Kidney epithelial cell (primary cell): ENCODE data around the gene LGI2. TPM values are rescaled to one million over a fixed set of nuclear protein-coding genes. Genes with fewer than 3 reads are reported as not detected.

Experiments used
- DNase-seq: peaks from one replicate; pipeline ENCODE4 v3.0.0-alpha.2; 2010; ENCODE audit warnings: low read depth
- H3K27me3 ChIP-seq: 2 replicates; pipeline ENCODE4 v1.6.0; 2011; ENCODE audit warnings: low read length; ENCODE audit not compliant: control insufficient read depth, insufficient read depth
- H3K36me3 ChIP-seq: 2 replicates; pipeline ENCODE4 v1.5.1; 2011; ENCODE audit warnings: low read length; ENCODE audit not compliant: control insufficient read depth, insufficient read depth
- H3K4me3 ChIP-seq: 2 replicates; pipeline ENCODE4 v1.5.1; 2011; ENCODE audit warnings: low read depth, mild to moderate bottlenecking, control low read depth, low read length
- CTCF ChIP-seq: IDR thresholded peaks from 2 replicates; pipeline ENCODE4 v1.5.1; 2011; ENCODE audit warnings: mild to moderate bottlenecking, moderate library complexity, low read length, control low read depth, inconsistent platforms; ENCODE audit not compliant: insufficient read depth, poor library complexity, severe bottlenecking
- total RNA-seq: library from RNA; depleted of rRNA; stranded (reverse); fragments of >200 nt; gene quantifications from 2 replicates; pipeline ENCODE4 v1.2.3, GENCODE V29; 2015

The LGI2 gene
- total RNA-seq, 1 donor from 2014 or later = 0.25 TPM

GRCh38 chr4:25000639-25001038 lies 30.1 kb downstream of the LGI2 start:
- no peak for TF ChIP-seq CTCF
- H3K36me3 ChIP-seq = no peaks in the 10 kb centered on the region
- H3K4me3 ChIP-seq = no peak overlapping the region
- peaks cover 4% of the 10 kb centered on the region for H3K27me3 ChIP-seq
- no peak for DNase-seq

- no peak for DNase-seq
- no peak overlapping the region for H3K4me3 ChIP-seq
- no peaks in the 10 kb centered on the region for H3K36me3 ChIP-seq
- TF ChIP-seq CTCF = no peak
- H3K27me3 ChIP-seq = peaks cover 6% of the 10 kb centered on the region
These were observed 31.2 kb downstream of the LGI2 start for GRCh38 chr4:24999392-25000089.

GRCh38 chr4:24995346-24995919 lies 35.3 kb downstream of the LGI2 start:
- Histone ChIP-seq H3K4me3 (no peak overlapping the region), H3K36me3 (no peaks in the 10 kb centered on the region), H3K27me3 (peaks cover 2% of the 10 kb centered on the region)
- no peak for TF ChIP-seq CTCF
- DNase-seq = no peak

GRCh38 chr4:24993551-24994080 lies 37.1 kb downstream of the LGI2 start:
- Histone ChIP-seq H3K4me3 (no peak overlapping the region), H3K27me3 (peaks cover 2% of the 10 kb centered on the region), H3K36me3 (no peaks in the 10 kb centered on the region)
- DNase-seq = no peak
- TF ChIP-seq CTCF = no peak

- Histone ChIP-seq H3K27me3 (peaks cover 2% of the 10 kb centered on the region), H3K36me3 (no peaks in the 10 kb centered on the region), H3K4me3 (no peak overlapping the region)
- no peak for TF ChIP-seq CTCF
- DNase-seq = no peak
These were observed 37.8 kb downstream of the LGI2 start for GRCh38 chr4:24992968-24993367.
